Measurements from ENCODE around the gene IL1F10. TPM values are rescaled to one million over a fixed set of nuclear protein-coding genes. Genes with fewer than 3 reads are reported as not detected.

IL1F10 gene
- total and polyA plus RNA-seq, 7 experiments from 2014 or later = not detected

GRCh38 chr2:113070606-113070975 is 2.8 kb downstream of the IL1F10 start:
- peaks cover 0 to 3% of the 10 kb centered on the region in 2 donors for H3K4me1 ChIP-seq (ENCODE audit: control insufficient read depth in 2 of 2, insufficient read depth in 2 of 2, low read length in 2 of 2)
- no peak for DNase-seq
- no peak overlapping the region for H3K27ac Mint-ChIP-seq
- no peaks in the 10 kb centered on the region for H3K36me3 ChIP-seq (ENCODE audit: control insufficient read depth in 2 of 3, insufficient read depth in 3 of 3, low read length in 3 of 3)
- CTCF ChIA-PET = no interaction called here
- peaks cover 0 to 4% (median under 1%) of the 10 kb centered on the region in 5 donors for H3K36me3 Mint-ChIP-seq
- POLR2A ChIA-PET = interaction anchor here (0.8 kb wide), 1 partner anchor 342 kb away, joined by 3 read pairs; no protein-coding TSS in a partner anchor
- no peaks in the 10 kb centered on the region for H3K27me3 ChIP-seq (ENCODE audit: control insufficient read depth in 2 of 2, insufficient read depth in 2 of 2, low read length in 2 of 2)
- peaks cover 0 to 7% (median 0%) of the 10 kb centered on the region in 11 donors for H3K9me3 Mint-ChIP-seq
- no peaks in the 10 kb centered on the region for H3K9me3 ChIP-seq (ENCODE audit: control insufficient read depth in 2 of 3, low read length in 3 of 3)
- H3K27me3 Mint-ChIP-seq = peaks cover 0 to 22% (median 0%) of the 10 kb centered on the region in 5 donors
- intact Hi-C loops (cut with micrococcal nuclease) = no loop called here
- H3K4me1 Mint-ChIP-seq = peaks cover 4 to 17% (median 12%) of the 10 kb centered on the region in 7 donors
- no peak for ATAC-seq
- no peak overlapping the region for H3K4me3 ChIP-seq (ENCODE audit: low read length)
- H3K4me3 Mint-ChIP-seq = no peak overlapping the region
- H3K27ac ChIP-seq (ENCODE audit: low read depth, low read length) = no peak overlapping the region

DNA sequence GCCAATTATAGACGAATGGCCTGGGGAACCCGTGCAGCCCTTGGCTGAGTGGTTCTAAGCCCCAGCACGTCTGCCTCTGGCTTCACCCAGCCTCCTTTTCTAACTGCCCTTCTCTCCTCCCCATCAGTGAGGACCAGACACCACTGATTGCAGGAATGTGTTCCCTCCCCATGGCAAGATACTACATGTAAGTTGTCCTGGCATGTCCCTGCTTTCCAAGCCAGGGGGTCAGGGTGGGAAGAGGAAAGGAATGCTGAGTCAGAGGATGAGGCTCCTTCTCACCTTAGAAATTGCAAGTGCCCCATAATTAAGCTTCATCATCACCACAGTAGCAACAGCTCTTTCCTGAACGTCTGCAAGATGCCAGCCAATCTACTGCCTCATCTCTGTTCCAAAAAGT is 4.8 kb downstream of the IL1F10 start:
- H3K36me3 Mint-ChIP-seq = no peaks in the 10 kb centered on the region
- no peak overlapping the region for H3K27ac Mint-ChIP-seq
- Histone ChIP-seq H3K4me3 (ENCODE audit: low read length) (no peak overlapping the region), H3K27ac (ENCODE audit: low read depth, low read length) (no peak overlapping the region), H3K27me3 (ENCODE audit: control insufficient read depth in 2 of 2, insufficient read depth in 2 of 2, low read length in 2 of 2) (no peaks in the 10 kb centered on the region), H3K36me3 (ENCODE audit: control insufficient read depth in 2 of 3, insufficient read depth in 3 of 3, low read length in 3 of 3) (no peaks in the 10 kb centered on the region), H3K4me1 (ENCODE audit: control insufficient read depth in 2 of 2, insufficient read depth in 2 of 2, low read length in 2 of 2) (peaks cover 0 to 3% of the 10 kb centered on the region in 2 donors), H3K9me3 (ENCODE audit: control insufficient read depth in 2 of 3, low read length in 3 of 3) (no peaks in the 10 kb centered on the region)
- peaks cover 0 to 16% (median 0%) of the 10 kb centered on the region in 5 donors for H3K27me3 Mint-ChIP-seq
- H3K4me1 Mint-ChIP-seq = peaks cover 4 to 22% (median 12%) of the 10 kb centered on the region in 7 donors
- CTCF ChIA-PET = no interaction called here
- DNase-seq (no peak), ATAC-seq (no peak)
- peaks cover 0 to 5% (median 0%) of the 10 kb centered on the region in 11 donors for H3K9me3 Mint-ChIP-seq
- H3K4me3 Mint-ChIP-seq = no peak overlapping the region
- intact Hi-C loops (cut with micrococcal nuclease) = no loop called here
- POLR2A ChIA-PET = interaction anchor here (0.6 kb wide), 1 partner anchor 270 kb away, joined by 3 read pairs; no protein-coding TSS in a partner anchor

GRCh38 chr2:113073325-113073834 is 5.6 kb downstream of the IL1F10 start:
- intact Hi-C loops (cut with micrococcal nuclease) = no loop called here
- H3K4me3 Mint-ChIP-seq = no peak overlapping the region

GRCh38 chr2:113075030-113075429 is 7.3 kb downstream of the IL1F10 start:
- intact Hi-C loops (cut with micrococcal nuclease) = no loop called here
- H3K36me3 Mint-ChIP-seq = no peaks in the 10 kb centered on the region
- Histone ChIP-seq H3K36me3 (ENCODE audit: control insufficient read depth in 2 of 3, insufficient read depth in 3 of 3, low read length in 3 of 3) (no peaks in the 10 kb centered on the region), H3K9me3 (ENCODE audit: control insufficient read depth in 2 of 3, low read length in 3 of 3) (no peaks in the 10 kb centered on the region), H3K27ac (ENCODE audit: low read depth, low read length) (no peak overlapping the region), H3K27me3 (ENCODE audit: control insufficient read depth in 2 of 2, insufficient read depth in 2 of 2, low read length in 2 of 2) (no peaks in the 10 kb centered on the region), H3K4me1 (ENCODE audit: control insufficient read depth in 2 of 2, insufficient read depth in 2 of 2, low read length in 2 of 2) (peaks cover 0 to 3% of the 10 kb centered on the region in 2 donors), H3K4me3 (ENCODE audit: low read length) (no peak overlapping the region)
- POLR2A ChIA-PET = interaction anchor here (0.5 to 1.3 kb wide), 2 partner anchors 14 to 95 kb away, joined by 4 to 6 read pairs; no protein-coding TSS in a partner anchor
- ATAC-seq (no peak), DNase-seq (peak in 1 of 9 donors; percentile 5)
- peak overlapping the region in 5 of 9 donors; percentile 51 to 75 (median 60) for H3K27ac Mint-ChIP-seq
- peaks cover 4 to 22% (median 12%) of the 10 kb centered on the region in 7 donors for H3K4me1 Mint-ChIP-seq
- H3K27me3 Mint-ChIP-seq = peaks cover 0 to 7% (median 0%) of the 10 kb centered on the region in 5 donors
- peak overlapping the region in 4 of 10 donors; percentile 2 to 53 (median 42) for H3K4me3 Mint-ChIP-seq
- CTCF ChIA-PET = no interaction called here
- H3K9me3 Mint-ChIP-seq = no peaks in the 10 kb centered on the region

More at GRCh38 chr2:113073325-113073834, 5.6 kb downstream of the IL1F10 start:
- H3K27ac Mint-ChIP-seq = peak overlapping the region in 2 of 9 donors; percentile 13 to 67
- no peaks in the 10 kb centered on the region for H3K36me3 Mint-ChIP-seq
- no peaks in the 10 kb centered on the region for H3K9me3 ChIP-seq (ENCODE audit: control insufficient read depth in 2 of 3, low read length in 3 of 3)
- DNase-seq (no peak), ATAC-seq (no peak)
- ChIA-PET CTCF (no interaction called here), POLR2A (interaction anchor here (0.6 kb wide), 1 partner anchor 271 kb away, joined by 3 read pairs; no protein-coding TSS in a partner anchor)
- H3K27ac ChIP-seq (ENCODE audit: low read depth, low read length) = no peak overlapping the region
- no peak overlapping the region for H3K4me3 ChIP-seq (ENCODE audit: low read length)
- H3K4me1 ChIP-seq (ENCODE audit: control insufficient read depth in 2 of 2, insufficient read depth in 2 of 2, low read length in 2 of 2) = peaks cover 0 to 3% of the 10 kb centered on the region in 2 donors
- H3K9me3 Mint-ChIP-seq = no peaks in the 10 kb centered on the region
- H3K4me1 Mint-ChIP-seq = peaks cover 4 to 22% (median 12%) of the 10 kb centered on the region in 7 donors
- H3K36me3 ChIP-seq (ENCODE audit: control insufficient read depth in 2 of 3, insufficient read depth in 3 of 3, low read length in 3 of 3) = no peaks in the 10 kb centered on the region
- H3K27me3 Mint-ChIP-seq = peaks cover 0 to 14% (median 0%) of the 10 kb centered on the region in 5 donors
- no peaks in the 10 kb centered on the region for H3K27me3 ChIP-seq (ENCODE audit: control insufficient read depth in 2 of 2, insufficient read depth in 2 of 2, low read length in 2 of 2)

DNA sequence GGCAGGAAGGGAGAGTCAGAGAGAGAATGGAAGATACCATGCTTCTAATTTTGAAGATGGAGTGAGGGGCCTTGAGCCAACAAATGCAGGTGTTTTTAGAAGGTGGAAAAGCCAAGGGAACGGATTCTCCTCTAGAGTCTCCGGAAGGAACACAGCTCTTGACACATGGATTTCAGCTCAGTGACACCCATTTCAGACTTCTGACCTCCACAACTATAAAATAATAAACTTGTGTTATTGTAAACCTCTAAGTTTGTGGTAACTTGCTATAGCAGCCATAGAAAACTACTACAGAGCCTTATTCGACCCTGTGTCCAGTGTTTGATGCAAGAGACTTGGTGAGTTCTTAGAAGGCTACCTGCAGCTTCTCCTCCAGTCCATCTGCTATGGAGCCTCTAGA is 7.8 kb downstream of the IL1F10 start:
- no peaks in the 10 kb centered on the region for H3K27me3 ChIP-seq (ENCODE audit: control insufficient read depth in 2 of 2, insufficient read depth in 2 of 2, low read length in 2 of 2)
- no peaks in the 10 kb centered on the region for H3K36me3 Mint-ChIP-seq
- ATAC-seq (no peak), DNase-seq (no peak)
- H3K27me3 Mint-ChIP-seq = peaks cover 0 to 7% (median 0%) of the 10 kb centered on the region in 5 donors
- H3K4me1 Mint-ChIP-seq = peaks cover 4 to 22% (median 12%) of the 10 kb centered on the region in 7 donors
- no peak overlapping the region for H3K4me3 Mint-ChIP-seq
- no peaks in the 10 kb centered on the region for H3K9me3 ChIP-seq (ENCODE audit: control insufficient read depth in 2 of 3, low read length in 3 of 3)
- intact Hi-C loops (cut with micrococcal nuclease) = no loop called here
- H3K27ac Mint-ChIP-seq = peak overlapping the region in 2 of 9 donors; percentile 58 to 75
- ChIA-PET POLR2A (interaction anchor here (1.3 kb wide), 1 partner anchor 13 kb away, joined by 4 read pairs; no protein-coding TSS in a partner anchor), CTCF (interaction anchor here (1.0 to 1.5 kb wide), 2 partner anchors 38 to 113 kb away, joined by 3 read pairs; no protein-coding TSS in a partner anchor)
- H3K4me1 ChIP-seq (ENCODE audit: control insufficient read depth in 2 of 2, insufficient read depth in 2 of 2, low read length in 2 of 2) = peaks cover 0 to 3% of the 10 kb centered on the region in 2 donors
- no peaks in the 10 kb centered on the region for H3K9me3 Mint-ChIP-seq
- no peaks in the 10 kb centered on the region for H3K36me3 ChIP-seq (ENCODE audit: control insufficient read depth in 2 of 3, insufficient read depth in 3 of 3, low read length in 3 of 3)
- H3K4me3 ChIP-seq (ENCODE audit: low read length) = no peak overlapping the region
- no peak overlapping the region for H3K27ac ChIP-seq (ENCODE audit: low read depth, low read length)

DNA sequence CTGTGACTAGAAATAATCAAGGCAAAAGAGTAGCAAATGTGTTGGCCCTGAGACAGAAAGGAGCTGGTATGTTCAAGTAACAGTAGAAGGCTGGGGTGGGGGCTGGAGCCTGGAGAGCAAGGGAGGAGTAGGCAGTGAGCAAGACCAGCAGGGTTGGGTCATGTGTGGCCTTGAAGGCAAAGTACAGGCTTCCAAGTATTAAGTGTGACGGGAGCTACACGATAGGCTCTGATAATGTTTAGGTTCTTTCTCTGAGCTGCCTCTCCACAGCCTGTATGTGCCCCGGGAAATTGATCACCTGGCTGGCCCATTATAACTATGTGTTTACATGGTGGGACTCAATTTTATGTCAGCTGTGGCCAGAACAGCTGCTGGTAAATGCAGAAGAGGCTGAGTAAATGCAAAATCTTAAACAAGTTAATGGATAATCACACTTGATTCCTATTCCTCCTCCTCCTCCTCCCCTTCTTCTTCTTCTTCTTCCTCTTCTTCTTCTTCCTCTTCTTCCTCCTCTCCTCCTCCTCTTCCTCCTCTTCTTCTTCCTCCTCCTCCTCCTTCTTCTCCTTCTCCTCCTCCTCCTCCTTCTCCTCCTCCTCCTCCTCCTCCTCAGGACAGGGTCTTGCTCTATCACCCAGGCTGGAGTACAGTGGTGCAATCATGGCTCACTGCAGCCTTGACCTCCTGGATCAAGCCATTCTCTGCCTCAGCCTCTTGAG is 9.3 kb downstream of the IL1F10 start:
- ChIA-PET CTCF (interaction anchor here (0.5 to 1.5 kb wide), 6 partner anchors 18 to 593 kb away, joined by 3 to 5 read pairs (median 4); partner anchors contain the start of gene IL36RN), POLR2A (interaction anchor here (0.6 kb wide), 1 partner anchor 104 kb away, joined by 3 read pairs; no protein-coding TSS in a partner anchor)
- peaks cover 0 to 7% (median 0%) of the 10 kb centered on the region in 5 donors for H3K27me3 Mint-ChIP-seq
- H3K27ac Mint-ChIP-seq = peak overlapping the region in 3 of 9 donors; percentile 6 to 23 (median 12)
- no peak for DNase-seq
- H3K9me3 Mint-ChIP-seq = no peaks in the 10 kb centered on the region
- no peak overlapping the region for H3K27ac ChIP-seq (ENCODE audit: low read depth, low read length)
- H3K4me3 ChIP-seq (ENCODE audit: low read length) = no peak overlapping the region
- intact Hi-C loops (cut with micrococcal nuclease) = no loop called here
- H3K4me1 ChIP-seq (ENCODE audit: control insufficient read depth in 2 of 2, insufficient read depth in 2 of 2, low read length in 2 of 2) = peaks cover 0 to 3% of the 10 kb centered on the region in 2 donors
- no peak overlapping the region for H3K4me3 Mint-ChIP-seq
- no peaks in the 10 kb centered on the region for H3K27me3 ChIP-seq (ENCODE audit: control insufficient read depth in 2 of 2, insufficient read depth in 2 of 2, low read length in 2 of 2)
- no peak for ATAC-seq
- H3K4me1 Mint-ChIP-seq = peaks cover 4 to 22% (median 10%) of the 10 kb centered on the region in 7 donors
- no peaks in the 10 kb centered on the region for H3K9me3 ChIP-seq (ENCODE audit: control insufficient read depth in 2 of 3, low read length in 3 of 3)
- no peaks in the 10 kb centered on the region for H3K36me3 ChIP-seq (ENCODE audit: control insufficient read depth in 2 of 3, insufficient read depth in 3 of 3, low read length in 3 of 3)
- H3K36me3 Mint-ChIP-seq = no peaks in the 10 kb centered on the region
